ENCODE results near the gene EP400. TPM values are rescaled to one million over a fixed set of nuclear protein-coding genes. Genes with fewer than 3 reads are reported as not detected.
"Not testable (repeated sequence)": the region's sequence is repeated elsewhere in the genome, so short reads cannot be mapped to it uniquely, and the experiment has no call there.

The EP400 gene
- total RNA-seq, 1 experiment from 2014 or later: 3.9 TPM

DNA sequence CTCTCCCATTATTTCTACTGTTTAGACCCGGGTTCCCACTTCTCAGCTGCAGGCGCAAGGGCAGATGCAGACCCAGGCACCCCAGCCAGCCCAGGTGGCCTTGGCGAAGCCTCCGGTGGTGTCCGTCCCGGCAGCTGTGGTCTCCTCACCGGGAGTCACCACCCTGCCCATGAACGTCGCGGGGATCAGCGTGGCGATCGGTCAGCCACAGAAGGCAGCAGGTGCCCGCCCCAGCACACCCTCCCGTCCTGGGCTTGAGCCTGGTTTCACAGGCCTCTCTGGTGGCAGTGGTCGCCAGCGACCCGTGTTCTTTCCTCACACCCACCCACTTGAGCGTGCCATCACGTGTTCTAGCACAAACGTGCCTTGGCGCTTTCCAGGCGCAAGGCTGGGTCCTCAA is 117.0 kb downstream of the EP400 start:
- no peak for DNase-seq (ENCODE audit: low read depth)
- in situ Hi-C loops (cut with HindIII; ENCODE audit: low pct_unique_long_range_greater_than_20kb, low sequenced_read_pairs): no loop called here

GRCh38 chr12:132067182-132067581 is 117.4 kb downstream of the EP400 start:
- in situ Hi-C loops (cut with HindIII; ENCODE audit: low pct_unique_long_range_greater_than_20kb, low sequenced_read_pairs): no loop called here
- DNase-seq (ENCODE audit: low read depth): no peak

GRCh38 chr12:132068250-132068649 is 118.5 kb downstream of the EP400 start:
- in situ Hi-C loops (cut with HindIII; ENCODE audit: low pct_unique_long_range_greater_than_20kb, low sequenced_read_pairs): no loop called here
- no peak for DNase-seq (ENCODE audit: low read depth)

GRCh38 chr12:132069336-132069985 is 119.7 kb downstream of the EP400 start:
- in situ Hi-C loops (cut with HindIII; ENCODE audit: low pct_unique_long_range_greater_than_20kb, low sequenced_read_pairs): no loop called here
- no peak for DNase-seq (ENCODE audit: low read depth)

DNA sequence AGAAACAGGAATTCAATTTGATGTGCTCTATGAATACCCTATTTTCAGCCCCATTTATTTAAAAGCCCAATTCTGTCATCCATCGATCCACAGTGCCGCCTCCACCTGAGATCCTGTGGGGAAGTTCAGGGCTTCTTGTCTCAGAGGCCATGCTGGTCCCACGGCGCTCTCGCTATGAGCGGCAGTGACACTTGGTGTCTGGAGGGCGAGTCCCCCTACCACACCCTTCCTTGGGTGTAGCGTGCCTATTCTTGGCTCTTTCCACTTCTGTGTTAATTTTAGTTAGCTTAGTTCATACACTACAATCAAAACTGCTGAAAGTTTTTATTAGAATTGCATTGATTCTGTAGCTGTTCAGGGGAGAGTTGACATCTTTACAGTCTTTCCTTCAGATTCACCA is 120.6 kb downstream of the EP400 start:
- no peak for DNase-seq (ENCODE audit: low read depth)
- in situ Hi-C loops (cut with HindIII; ENCODE audit: low pct_unique_long_range_greater_than_20kb, low sequenced_read_pairs): no loop called here

DNA sequence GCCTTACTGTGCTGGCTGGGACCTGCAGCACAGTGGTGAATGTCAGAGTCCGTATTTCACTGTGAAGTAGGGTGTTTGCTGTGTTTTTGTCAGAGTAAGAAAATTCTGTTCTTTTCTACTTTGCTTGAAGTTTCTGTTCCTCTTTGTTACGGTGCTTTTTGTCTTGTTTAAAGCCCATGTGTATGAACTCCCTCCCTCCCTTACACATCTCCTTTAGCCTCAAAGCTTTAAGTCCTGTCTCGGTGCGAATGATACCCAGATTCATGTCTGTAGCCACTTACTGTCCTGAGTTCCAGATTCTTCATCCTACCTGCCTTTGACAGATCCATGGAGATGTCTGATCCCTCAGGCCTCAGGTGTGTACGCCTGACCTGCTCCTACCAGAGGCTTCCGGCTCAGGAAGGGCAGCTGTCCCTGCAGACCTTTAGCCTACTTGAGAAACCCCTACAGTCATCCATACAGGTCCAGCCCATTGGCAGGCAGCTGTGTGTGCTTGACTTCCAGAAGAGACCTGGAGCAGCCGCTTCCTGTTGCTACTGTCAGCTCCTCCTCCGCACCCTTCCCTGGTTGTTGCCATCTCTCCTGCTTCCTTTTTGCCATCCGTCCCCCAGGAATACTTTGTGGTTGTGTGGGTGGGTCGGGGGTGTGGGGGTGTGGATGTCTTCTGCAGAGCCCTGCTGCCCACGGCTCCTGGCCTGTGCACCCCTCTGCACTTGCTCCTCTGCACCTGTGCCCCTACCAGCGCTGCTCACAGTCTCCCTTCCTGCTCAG is 121.5 kb downstream of the EP400 start:
- DNase-seq (ENCODE audit: low read depth): no peak
- in situ Hi-C loops (cut with HindIII; ENCODE audit: low pct_unique_long_range_greater_than_20kb, low sequenced_read_pairs): no loop called here

GRCh38 chr12:132071830-132072384 is 122.2 kb downstream of the EP400 start:
- in situ Hi-C loops (cut with HindIII; ENCODE audit: low pct_unique_long_range_greater_than_20kb, low sequenced_read_pairs): no loop called here
- DNase-seq (ENCODE audit: low read depth): no peak

DNA sequence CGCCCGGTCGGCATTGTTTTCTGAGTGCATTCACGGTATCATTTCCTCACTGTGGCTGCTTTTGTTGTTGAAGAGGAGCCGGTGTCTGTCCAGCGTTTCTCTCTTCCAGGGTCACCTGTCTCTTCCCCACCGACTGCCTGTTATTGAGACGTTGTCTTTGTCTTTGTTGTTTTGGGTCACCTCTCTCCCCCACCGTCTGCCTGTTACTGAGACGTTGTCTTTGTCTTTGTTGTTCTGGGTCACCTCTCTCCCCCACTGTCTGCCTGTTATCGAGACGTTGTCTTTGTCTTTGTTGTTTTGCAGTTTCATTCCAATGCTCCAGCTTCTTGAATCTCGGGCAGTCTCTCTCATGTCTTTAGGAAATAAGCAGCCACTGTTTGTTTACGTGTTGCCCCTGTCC is 124.5 kb downstream of the EP400 start:
- no peak for DNase-seq (ENCODE audit: low read depth)
- in situ Hi-C loops (cut with HindIII; ENCODE audit: low pct_unique_long_range_greater_than_20kb, low sequenced_read_pairs): no loop called here

DNA sequence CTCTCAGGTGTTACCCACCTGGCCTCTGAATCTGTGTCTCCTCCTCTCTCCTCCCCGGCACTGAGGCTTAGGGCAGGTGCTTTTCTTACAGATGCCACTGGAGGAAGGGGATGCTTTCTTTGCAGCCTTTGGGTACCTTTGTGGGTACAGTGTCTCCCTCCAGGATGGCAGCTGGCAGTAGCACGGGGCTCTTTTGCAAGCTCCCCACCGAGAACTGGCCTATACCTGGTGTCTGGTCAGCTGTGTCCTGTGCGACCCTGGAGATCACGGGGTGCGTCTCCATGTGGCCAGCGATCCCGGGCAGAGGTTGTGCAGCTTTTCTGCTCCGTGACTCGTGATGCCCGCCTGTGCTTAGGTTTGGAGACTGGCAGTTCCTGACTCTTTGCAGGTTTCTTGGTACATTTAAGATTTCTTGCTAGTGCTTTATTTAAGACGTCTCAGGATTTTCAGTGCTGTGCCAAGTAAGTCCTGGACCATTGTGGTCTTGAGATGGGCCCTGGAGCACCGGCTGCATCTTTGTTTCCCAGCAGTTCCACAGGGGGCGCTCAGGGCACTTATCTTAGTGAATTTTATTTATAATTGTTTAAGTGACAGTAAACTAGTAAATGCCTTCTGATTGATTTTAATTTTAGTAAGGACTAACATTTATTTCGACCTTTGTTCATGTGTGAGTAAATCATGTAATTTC is 125.4 kb downstream of the EP400 start:
- in situ Hi-C loops (cut with HindIII; ENCODE audit: low pct_unique_long_range_greater_than_20kb, low sequenced_read_pairs): no loop called here
- no peak for DNase-seq (ENCODE audit: low read depth)

GRCh38 chr12:132075714-132076553 is 126.2 kb downstream of the EP400 start:
- no peak for DNase-seq (ENCODE audit: low read depth)
- in situ Hi-C loops (cut with HindIII; ENCODE audit: low pct_unique_long_range_greater_than_20kb, low sequenced_read_pairs): no loop called here

DNA sequence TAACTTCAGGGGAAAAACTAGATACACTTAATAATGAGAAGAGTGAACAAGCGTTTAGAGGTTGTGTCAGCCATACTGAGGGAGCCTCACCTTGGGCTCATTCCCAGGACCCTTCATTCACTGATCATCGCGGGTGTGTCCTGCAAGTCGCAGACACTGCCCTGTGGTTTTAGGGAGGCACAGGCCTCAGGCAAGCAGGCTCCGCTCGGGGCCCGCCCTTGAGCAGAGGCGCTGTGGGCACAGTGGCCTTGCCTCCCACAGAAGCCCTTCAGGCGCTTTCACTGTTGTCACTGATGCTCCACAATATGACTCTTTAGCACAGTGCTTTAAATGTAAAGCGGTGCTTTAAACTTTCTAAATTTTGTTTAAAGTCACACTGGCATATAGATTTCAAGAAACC is 127.0 kb downstream of the EP400 start:
- in situ Hi-C loops (cut with HindIII; ENCODE audit: low pct_unique_long_range_greater_than_20kb, low sequenced_read_pairs): no loop called here

DNA sequence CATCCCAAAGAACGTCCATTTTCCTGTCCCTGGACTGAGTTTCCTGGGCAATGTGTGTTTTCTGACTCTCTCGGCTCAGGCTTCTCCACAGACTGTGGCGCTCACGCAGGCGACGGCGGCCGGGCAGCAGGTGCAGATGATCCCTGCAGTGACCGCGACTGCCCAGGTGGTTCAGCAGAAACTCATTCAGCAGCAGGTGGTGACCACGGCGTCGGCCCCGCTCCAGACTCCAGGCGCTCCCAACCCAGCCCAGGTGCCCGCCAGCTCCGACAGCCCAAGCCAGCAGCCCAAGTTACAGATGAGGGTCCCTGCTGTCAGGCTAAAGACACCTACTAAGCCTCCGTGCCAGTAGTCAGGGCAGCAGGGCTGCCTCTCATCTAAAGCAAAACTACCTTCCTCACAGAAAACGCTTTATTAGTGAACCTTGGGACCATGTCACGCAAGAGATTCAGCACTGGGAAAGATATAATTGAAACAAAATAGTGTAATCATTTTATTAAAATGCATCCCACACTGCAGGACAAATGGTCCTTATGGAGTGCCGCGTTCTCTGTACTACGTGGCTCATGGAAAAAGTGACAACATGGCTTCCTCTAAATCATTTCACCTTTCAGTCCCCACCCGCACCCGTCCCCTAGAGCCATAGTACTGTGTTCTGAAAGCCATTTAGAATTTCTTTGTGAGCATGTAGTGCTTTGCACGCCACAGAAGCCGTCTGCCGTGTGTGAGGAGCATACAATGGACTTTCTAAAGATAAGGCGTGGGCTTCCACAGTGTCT is 127.8 kb downstream of the EP400 start:
- in situ Hi-C loops (cut with HindIII; ENCODE audit: low pct_unique_long_range_greater_than_20kb, low sequenced_read_pairs): no loop called here
- no peak for DNase-seq (ENCODE audit: low read depth)

More for the DNA sequence above, 127.0 kb downstream of the EP400 start:
- no peak for DNase-seq (ENCODE audit: low read depth)

GRCh38 chr12:132078190-132078589 is 128.4 kb downstream of the EP400 start:
- no peak for DNase-seq (ENCODE audit: low read depth)
- in situ Hi-C loops (cut with HindIII; ENCODE audit: low pct_unique_long_range_greater_than_20kb, low sequenced_read_pairs): no loop called here

DNA sequence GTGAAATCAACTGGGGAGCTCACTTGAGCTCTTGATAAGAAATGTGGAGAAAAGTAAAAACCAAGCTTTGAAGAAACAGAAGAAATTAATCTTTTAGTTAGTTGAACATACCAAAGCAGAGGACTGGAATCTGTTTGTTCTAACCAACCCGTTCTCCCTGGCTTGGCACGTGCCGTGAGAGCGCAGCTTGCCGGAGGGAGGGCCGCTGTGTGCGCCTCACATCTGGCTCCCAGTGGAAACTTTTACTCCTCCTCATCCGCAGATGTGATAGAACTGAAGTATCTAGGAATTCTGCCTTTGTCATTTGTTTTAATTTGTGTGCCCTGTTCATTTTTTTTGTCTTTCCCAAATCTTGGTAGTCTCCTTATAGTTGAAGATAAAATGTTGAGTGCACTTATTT is 129.5 kb downstream of the EP400 start:
- in situ Hi-C loops (cut with HindIII; ENCODE audit: low pct_unique_long_range_greater_than_20kb, low sequenced_read_pairs): no loop called here
- DNase-seq (ENCODE audit: low read depth): no peak

DNA sequence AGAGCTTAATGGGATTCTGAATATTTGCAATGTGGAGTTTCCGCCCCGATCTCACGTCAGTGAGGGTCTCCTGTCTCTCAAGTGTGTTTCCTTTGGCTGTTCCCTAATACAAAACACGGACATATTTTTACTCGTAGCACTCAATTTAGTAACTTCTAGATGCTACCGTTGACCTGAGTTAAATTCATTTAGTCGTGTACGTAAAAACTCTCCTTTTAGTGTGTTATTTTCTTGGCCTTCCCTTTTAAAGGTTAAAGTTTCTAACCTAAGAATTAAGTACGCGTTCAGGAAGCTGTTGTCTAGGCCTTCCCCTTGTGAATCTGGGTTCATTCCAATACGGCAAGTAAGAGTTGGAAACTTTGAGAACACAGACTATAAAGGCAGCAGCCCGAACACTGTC is 130.0 kb downstream of the EP400 start:
- in situ Hi-C loops (cut with HindIII; ENCODE audit: low pct_unique_long_range_greater_than_20kb, low sequenced_read_pairs): no loop called here
- no peak for DNase-seq (ENCODE audit: low read depth)

DNA sequence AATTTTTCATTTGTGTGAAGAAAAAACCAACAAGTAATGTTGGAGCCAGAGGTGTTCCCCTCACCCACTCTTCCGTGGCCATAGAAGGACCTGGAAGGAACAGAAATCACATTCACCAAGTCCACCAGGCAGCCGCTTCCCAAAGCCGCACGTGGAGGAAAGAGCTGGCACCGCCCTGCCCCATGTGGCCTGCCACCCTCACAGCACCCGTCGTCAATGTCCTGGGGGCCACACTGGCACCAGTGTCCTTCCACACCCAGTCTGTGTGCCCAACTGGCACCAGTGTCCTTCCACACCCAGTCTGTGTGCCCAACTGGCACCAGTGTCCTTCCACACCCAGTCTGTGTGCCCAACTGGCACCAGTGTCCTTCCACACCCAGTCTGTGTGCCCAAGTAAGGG is 130.8 kb downstream of the EP400 start:
- DNase-seq (ENCODE audit: low read depth); in situ Hi-C loops (cut with HindIII; ENCODE audit: low pct_unique_long_range_greater_than_20kb, low sequenced_read_pairs): not testable (repeated sequence)

GRCh38 chr12:132081423-132081822 is 131.7 kb downstream of the EP400 start:
- in situ Hi-C loops (cut with HindIII; ENCODE audit: low pct_unique_long_range_greater_than_20kb, low sequenced_read_pairs): no loop called here

DNA sequence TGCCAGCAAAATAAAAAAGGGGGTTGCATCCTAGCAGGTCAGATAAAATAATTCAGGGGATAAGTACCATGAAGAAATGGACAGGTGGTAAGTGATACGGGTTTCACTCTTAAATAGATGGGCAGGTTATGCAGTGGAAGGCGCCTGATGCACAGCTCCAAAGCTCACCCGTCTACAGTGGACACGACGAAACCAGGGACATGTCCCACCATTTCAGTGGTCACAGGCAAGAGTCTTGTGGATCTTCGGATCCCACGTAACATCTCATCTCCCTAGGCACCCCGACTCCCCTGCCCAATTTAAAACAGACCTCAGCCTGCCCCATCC is 133.8 kb downstream of the EP400 start:
- in situ Hi-C loops (cut with HindIII; ENCODE audit: low pct_unique_long_range_greater_than_20kb, low sequenced_read_pairs): no loop called here
- DNase-seq (ENCODE audit: low read depth): no peak

More at GRCh38 chr12:132081423-132081822, 131.7 kb downstream of the EP400 start:
- DNase-seq (ENCODE audit: low read depth): no peak

Data from Caki2 (cell line).